Measurements from ENCODE around the gene LGALS9. TPM values are rescaled to one million over a fixed set of nuclear protein-coding genes. Genes with fewer than 3 reads are reported as not detected.

LGALS9 gene
- total RNA-seq, 1 donor from 2014 or later, result 12.0 TPM

DNA sequence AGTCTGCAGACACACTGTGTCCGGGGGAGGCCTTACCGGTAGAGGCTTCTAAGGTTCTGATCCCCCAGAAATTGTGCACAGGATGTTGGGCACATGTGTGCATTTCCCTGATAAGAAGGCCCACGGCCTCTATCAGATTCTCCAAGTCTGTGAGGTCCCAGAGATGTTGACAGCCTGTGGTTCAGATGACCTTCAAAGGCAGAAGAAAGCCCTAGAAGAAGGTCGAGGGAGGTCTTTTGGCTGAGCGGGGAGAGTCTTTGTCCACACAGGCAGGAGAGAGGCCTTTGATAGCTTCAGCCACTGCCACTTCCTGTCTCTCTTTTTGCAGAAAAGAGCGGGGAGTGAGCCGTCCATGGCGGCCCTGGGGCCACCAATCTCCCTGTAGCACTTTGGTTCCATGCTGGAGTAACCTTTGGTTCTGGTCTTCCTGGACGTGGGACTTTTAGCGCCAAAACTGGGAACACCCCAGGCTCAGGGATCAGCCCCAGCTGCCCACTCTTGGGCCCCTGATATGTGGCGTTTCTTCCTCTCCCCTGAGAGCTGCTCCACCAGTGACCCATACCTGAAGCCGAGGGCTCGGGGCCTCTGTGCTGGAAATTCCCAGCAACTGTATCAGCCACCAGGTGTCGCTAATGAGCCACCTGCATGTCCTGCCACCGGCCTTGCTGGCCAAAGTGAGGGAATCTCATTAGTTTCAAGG lies 28.1 kb upstream of the LGALS9 start:
- ATAC-seq (peak; percentile 84), DNase-seq (ENCODE audit: low spot score) (peak; percentile 76)

GRCh38 chr17:27603421-27603770 lies 27.6 kb upstream of the LGALS9 start:
- no peak for DNase-seq (ENCODE audit: low spot score)

DNA sequence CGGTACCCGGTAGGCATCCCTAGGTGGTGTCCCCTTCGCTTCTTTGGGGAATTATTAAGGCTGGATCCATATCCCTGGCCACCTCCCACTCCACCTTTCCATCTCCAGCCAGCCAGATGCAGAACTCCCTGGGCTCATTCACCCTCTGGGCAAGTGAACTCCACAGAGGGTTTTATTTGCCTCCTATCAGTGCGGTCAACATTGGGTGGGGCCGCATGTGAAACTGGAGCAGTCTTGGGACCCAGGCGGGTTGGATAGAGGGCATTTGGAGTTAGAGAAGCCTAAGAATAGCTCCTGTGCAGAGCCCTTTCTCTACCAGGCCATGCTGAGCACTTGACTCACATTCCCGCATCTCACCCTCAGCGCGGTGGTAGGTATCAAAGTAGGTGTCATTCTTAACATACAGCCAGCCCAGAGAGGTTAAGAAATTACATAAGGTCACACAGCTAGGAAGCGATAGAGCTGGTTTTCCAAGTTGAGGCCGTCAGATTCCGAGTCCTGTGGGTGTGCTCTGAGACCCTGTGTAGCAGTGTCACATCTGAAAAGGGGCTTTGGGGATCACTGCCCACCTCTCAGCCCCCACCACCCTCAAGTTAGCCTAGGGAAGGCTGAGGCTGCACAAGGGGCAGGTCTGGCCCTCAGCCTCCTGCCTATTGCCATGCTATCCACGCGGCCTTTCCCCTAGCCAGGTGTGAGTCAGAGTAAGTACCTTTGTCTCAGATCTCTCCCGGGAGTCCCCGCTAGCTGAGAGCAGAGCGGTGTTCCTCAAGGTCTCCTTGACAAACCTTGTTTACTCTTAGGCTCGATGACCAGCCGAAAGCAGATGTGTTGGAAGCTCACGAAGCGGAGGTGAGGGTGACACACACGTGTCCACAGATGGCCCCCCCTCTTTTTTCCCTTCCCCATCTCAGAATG lies 26.9 kb upstream of the LGALS9 start:
- no peak for ATAC-seq
- no peak for DNase-seq (ENCODE audit: low spot score)

More at GRCh38 chr17:27603421-27603770, 27.6 kb upstream of the LGALS9 start:
- no peak for ATAC-seq

DNA sequence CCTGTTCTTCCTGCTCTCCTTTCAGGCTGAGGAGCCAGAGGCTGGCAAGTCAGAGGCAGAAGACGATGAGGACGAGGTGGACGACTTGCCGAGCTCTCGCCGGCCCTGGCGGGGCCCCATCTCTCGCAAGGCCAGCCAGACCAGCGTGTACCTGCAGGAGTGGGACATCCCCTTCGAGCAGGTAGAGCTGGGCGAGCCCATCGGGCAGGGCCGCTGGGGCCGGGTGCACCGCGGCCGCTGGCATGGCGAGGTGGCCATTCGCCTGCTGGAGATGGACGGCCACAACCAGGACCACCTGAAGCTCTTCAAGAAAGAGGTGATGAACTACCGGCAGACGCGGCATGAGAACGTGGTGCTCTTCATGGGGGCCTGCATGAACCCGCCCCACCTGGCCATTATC lies 25.6 kb upstream of the LGALS9 start:
- ATAC-seq (no peak), DNase-seq (ENCODE audit: low spot score) (no peak)

- DNase-seq (ENCODE audit: low spot score) (no peak), ATAC-seq (no peak)
Measured at GRCh38 chr17:27607521-27608091, 23.4 kb upstream of the LGALS9 start.

DNA sequence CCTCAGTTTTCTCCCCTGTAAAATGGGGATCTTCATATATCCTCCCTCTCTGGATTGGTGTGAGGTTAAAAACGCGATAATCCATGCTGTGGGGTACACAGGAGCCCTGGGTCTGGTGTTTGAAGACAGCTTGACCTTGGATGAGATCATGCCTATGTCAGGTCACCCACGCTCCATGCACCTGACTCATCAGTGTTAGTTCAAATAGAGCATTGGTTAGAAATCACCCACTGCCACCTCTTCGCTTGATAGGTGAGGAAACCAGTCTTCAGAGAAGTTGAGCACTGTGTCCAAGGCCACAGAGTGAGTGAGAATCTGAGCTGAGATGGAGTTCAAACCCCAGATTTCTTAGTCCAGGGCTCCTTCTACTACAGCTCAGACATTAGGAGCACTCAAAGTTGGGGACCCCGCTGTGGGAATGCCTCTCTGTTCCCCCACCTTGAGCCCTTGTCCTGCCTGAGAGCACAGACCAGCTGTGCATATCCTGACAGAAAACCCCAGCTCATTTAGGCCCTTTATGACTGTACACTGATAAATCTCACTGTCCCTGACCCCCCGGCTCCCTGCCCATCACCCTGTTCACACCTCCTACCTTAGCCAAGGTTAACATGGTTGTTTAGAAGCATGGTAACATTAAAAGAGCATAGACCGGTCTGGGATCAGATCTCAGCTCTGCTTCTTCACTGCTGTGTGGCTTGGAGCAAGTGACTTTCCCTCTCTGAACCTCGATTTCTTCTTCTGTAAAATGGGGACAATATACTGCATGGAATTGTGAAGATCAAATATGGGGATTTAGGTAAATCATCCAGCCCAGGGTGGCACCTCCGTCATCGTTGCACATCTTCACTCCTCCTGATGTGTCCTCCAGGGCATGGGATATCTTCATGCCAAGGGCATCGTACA lies 22.4 kb upstream of the LGALS9 start:
- no peak for ATAC-seq
- no peak for DNase-seq (ENCODE audit: low spot score)

DNA sequence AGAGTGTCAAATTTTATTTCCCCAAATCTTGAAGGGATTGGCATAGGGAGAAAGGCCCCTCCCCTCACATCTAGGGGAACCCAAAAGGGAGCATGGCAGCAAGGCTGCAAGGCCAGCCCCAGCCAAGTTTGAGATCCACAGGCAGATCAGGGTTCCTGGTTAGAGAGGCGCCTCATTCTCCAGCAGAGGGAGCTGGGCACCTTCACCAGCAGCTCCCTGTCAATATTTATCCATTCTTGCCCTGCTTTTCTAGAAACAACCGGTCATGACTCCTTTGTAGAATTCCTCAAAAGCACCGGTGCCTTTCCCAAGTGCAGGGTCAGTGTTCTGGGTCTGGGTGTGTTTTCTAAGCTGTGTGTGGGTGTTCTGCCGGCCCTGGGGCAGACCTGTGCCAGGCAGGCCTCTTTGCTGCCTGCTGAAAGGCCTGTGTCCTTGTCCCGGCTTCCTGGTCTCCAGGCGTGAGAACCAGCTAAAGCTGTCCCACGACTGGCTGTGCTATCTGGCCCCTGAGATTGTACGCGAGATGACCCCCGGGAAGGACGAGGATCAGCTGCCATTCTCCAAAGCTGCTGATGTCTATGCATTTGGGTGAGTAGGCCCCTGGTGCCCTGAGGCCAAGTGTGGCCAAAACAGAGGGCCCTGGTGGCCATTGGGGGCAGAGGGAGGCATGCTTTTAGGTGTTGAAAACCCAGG lies 21.2 kb upstream of the LGALS9 start:
- DNase-seq (ENCODE audit: low spot score) (peak; percentile 66), ATAC-seq (peak; percentile 96)

DNA sequence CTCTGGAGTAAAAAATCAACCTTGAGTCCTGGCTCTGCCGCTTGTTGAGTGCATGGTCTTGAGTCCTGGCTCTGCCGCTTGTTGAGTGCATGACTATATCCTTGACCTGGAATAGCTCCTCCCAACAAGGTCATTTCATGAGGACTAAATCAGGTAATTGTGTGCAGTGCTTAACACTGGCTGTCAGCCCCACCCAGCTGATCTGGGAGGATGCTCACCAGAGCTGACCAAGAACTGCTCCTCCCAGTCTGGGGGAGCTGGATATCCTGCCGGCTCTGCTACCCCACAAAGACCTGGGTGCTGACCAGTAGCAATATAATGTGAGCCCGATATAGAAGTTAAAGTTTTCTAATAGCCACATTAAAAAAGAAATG lies 20.7 kb upstream of the LGALS9 start:
- DNase-seq (ENCODE audit: low spot score) (no peak), ATAC-seq (no peak)

GRCh38 chr17:27612160-27612770 lies 18.7 kb upstream of the LGALS9 start:
- no peak for DNase-seq (ENCODE audit: low spot score)
- ATAC-seq, result no peak

- DNase-seq (ENCODE audit: low spot score), result no peak
- no peak for ATAC-seq
Measured at GRCh38 chr17:27613433-27613832, 17.6 kb upstream of the LGALS9 start.

- no peak for DNase-seq (ENCODE audit: low spot score)
- ATAC-seq, result no peak
Measured at GRCh38 chr17:27615121-27615520, 15.9 kb upstream of the LGALS9 start.

GRCh38 chr17:27616414-27616813 lies 14.6 kb upstream of the LGALS9 start:
- ATAC-seq (no peak), DNase-seq (ENCODE audit: low spot score) (no peak)

DNA sequence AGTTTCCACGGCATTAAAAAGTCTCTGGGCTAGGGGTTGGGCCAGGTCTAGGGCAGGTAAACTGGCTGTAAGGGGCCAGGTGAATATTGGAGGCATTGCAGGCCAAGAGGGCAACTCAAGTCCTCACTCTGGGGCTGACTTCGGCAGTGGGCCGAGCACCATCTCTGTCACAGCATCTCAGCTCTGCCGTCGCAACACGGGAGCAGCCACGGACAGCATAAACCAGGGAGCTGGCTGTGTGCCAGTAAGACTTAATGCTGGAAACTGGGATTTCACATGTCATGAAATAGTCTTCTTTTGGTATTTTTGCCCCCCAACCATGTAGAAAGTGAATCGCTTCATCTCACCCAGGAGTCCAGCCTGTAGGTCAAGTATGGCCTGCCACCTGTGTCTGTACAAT lies 12.6 kb upstream of the LGALS9 start:
- ATAC-seq (no peak), DNase-seq (ENCODE audit: low spot score) (no peak)

DNA sequence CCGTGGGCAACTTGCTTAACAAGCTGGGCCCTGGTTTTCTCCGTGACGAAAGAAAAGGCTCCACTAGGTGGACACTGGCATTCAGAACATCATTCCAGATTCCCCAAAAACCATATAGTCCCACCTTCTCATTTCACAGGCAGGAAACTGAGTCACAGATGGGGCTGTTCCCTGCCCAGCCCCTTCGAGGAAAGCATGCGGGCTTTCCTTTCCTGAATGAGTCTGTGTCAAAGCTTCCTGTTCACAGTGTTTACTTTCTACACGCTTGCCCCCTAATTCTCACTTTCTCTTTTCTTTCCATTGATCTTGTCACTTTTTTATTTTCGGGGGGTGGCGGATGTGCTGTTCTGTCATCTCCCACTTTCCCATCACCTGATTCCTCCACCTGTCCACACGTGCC lies 10.3 kb upstream of the LGALS9 start:
- ATAC-seq (no peak), DNase-seq (ENCODE audit: low spot score) (no peak)

GRCh38 chr17:27621536-27621935 lies 9.5 kb upstream of the LGALS9 start:
- no peak for ATAC-seq
- DNase-seq (ENCODE audit: low spot score), result no peak

DNA sequence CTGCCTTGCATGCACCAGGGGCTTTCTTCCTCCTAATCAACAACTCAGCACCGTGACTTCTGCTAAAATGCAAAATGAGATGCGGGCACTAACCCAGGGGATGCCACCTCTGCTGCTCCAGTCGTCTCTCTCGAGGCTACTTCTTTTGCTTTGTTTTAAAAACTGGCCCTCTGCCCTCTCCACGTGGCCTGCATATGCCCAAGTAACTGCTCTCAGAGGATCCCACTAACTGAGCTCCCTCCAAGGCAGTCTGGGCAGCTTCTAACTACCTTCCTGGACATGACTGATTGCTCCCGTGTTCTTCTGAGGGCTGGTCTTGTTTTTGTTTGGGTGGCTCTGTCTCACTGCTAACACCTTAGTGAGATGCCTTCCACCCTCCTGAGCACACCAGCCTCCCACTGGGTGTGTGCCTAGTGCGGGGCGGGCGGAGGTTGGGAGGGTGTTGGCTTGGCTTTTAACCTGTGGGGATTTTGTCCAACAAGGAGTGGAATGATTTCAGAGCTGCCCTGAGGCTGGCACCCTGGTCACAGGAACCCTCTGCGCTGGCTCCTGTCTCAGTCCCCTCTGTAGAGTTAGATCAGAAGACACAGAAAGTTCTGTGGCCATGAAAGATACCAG lies 8.9 kb upstream of the LGALS9 start:
- ATAC-seq (no peak), DNase-seq (ENCODE audit: low spot score) (no peak)

DNA sequence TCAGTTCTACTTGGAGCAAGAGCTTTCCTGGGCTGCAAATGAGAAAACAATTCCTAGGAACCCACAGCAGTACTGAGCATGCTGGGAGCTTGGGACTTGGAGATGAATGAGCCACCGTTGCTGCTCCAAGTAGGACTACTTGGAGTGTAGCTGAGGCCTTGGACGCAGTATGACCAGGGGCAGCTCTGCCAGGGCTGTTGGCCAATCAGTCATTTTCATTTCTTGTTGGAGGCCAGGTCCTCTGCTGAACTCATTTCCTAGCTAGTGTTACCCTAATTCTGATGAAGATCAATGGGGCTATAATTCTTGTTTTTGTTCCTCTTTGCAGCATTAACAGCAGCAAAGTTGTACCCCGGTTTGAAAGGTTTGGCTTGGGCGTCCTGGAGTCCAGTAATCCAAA lies 8.0 kb upstream of the LGALS9 start:
- ATAC-seq (no peak), DNase-seq (ENCODE audit: low spot score) (no peak)

DNA sequence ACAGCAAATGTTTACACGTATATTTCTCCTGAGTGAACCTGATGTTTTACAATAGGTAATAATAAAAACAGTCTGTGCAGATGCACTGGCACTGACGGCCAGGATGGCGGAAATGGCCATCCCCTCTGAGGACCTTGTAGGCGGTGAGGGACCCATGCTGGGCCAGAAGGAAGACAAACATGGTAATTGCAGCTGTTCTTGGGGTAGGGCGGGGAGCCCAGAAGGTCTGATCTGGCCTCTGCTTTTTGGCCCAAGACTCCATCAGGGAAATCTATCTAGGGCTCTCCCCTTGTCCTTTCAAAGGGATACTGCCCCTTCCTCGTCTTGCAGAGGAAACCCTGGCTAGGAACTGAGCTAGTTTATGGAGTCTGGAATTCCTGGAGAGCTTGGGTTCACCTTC lies 7.4 kb upstream of the LGALS9 start:
- no peak for ATAC-seq
- DNase-seq (ENCODE audit: low spot score), result no peak

GRCh38 chr17:27624539-27624938 lies 6.4 kb upstream of the LGALS9 start:
- no peak for ATAC-seq
- DNase-seq (ENCODE audit: low spot score), result no peak

DNA sequence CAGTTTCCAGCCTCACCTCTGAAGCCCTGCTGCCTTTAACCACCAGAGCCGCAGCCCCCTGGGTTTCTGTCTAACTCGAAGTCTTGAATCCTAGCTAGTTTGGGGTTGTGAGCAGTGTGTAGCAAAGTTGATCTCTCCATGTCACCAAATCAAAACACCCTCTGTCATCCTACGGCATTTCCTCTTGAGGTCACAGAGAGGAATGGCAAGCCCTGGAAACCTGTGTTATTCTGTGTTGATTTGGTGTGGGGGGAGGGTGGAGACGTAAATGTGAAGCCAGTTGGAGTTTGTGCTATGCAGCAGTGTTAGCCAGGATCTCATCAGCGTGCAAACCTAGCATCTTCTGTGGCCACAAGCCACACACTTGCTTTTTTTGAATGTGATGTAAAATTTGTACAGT lies 5.1 kb upstream of the LGALS9 start:
- no peak for DNase-seq (ENCODE audit: low spot score)
- no peak for ATAC-seq
